Activated CD4-positive, alpha-beta T cell treated with anti-CD3 and anti-CD28 coated beads, Interleukin-2, amount 10 ng/mL, durations not matched to agents 24 days and 14 days (primary cell): ENCODE results near the gene PRSS22. TPM values are rescaled to one million over a fixed set of nuclear protein-coding genes. Genes with fewer than 3 reads are reported as not detected.

Source experiments
- DNase-seq: peaks from one replicate; pipeline ENCODE4 v3.0.0; 2022
- H3K27ac Mint-ChIP-seq: one replicate; pipeline ENCODE4 v1.8.0; 2022; ENCODE audit warnings: mild to moderate bottlenecking, mixed read lengths
- H3K27me3 Mint-ChIP-seq: one replicate; pipeline ENCODE4 v1.8.0; 2022; ENCODE audit warnings: mixed read lengths
- H3K36me3 Mint-ChIP-seq: one replicate; pipeline ENCODE4 v1.8.0; 2022; ENCODE audit warnings: low read depth, mild to moderate bottlenecking, mixed read lengths
- H3K4me1 Mint-ChIP-seq: one replicate; pipeline ENCODE4 v1.8.0; 2021; ENCODE audit warnings: mixed read lengths
- H3K4me3 Mint-ChIP-seq: one replicate; pipeline ENCODE4 v1.8.0; 2022; ENCODE audit warnings: mild to moderate bottlenecking, moderate library complexity, mixed read lengths
- H3K9me3 Mint-ChIP-seq: one replicate; pipeline ENCODE4 v1.8.0; 2021; ENCODE audit warnings: mixed read lengths
- intact Hi-C: fragments of 100-400 bp; cut with micrococcal nuclease; formaldehyde crosslinking; loops from one replicate; pipeline ENCODE4 v1.15.1; 2023
- total RNA-seq: library from RNA; stranded (reverse); gene quantifications from 2 replicates; pipeline ENCODE4 v1.2.3, GENCODE V29; 2022

PRSS22 gene
- total RNA-seq, 1 donor from 2014 or later: not detected

GRCh38 chr16:2836646-2837508, 21.1 kb downstream of the PRSS22 start:
- H3K27ac Mint-ChIP-seq: no peak overlapping the region
- H3K9me3 Mint-ChIP-seq: no peaks in the 10 kb centered on the region
- intact Hi-C loops: no loop called here
- H3K36me3 Mint-ChIP-seq: no peaks in the 10 kb centered on the region
- peaks cover 4% of the 10 kb centered on the region for H3K27me3 Mint-ChIP-seq
- H3K4me1 Mint-ChIP-seq: peaks cover 9% of the 10 kb centered on the region
- H3K4me3 Mint-ChIP-seq: no peak overlapping the region
- no peak for DNase-seq

- intact Hi-C loops: no loop called here
- no peak for DNase-seq
- H3K36me3 Mint-ChIP-seq: no peaks in the 10 kb centered on the region
- no peak overlapping the region for H3K27ac Mint-ChIP-seq
- H3K4me1 Mint-ChIP-seq: peaks cover 6% of the 10 kb centered on the region
- H3K9me3 Mint-ChIP-seq: no peaks in the 10 kb centered on the region
- peaks cover 4% of the 10 kb centered on the region for H3K27me3 Mint-ChIP-seq
- H3K4me3 Mint-ChIP-seq: no peak overlapping the region
Measured at GRCh38 chr16:2835638-2836493, 22.1 kb downstream of the PRSS22 start.

- no peak for DNase-seq
- no peak overlapping the region for H3K4me3 Mint-ChIP-seq
- no peaks in the 10 kb centered on the region for H3K9me3 Mint-ChIP-seq
- H3K4me1 Mint-ChIP-seq: peaks cover 6% of the 10 kb centered on the region
- no peaks in the 10 kb centered on the region for H3K36me3 Mint-ChIP-seq
- H3K27ac Mint-ChIP-seq: no peak overlapping the region
- H3K27me3 Mint-ChIP-seq: peaks cover 4% of the 10 kb centered on the region
- intact Hi-C loops: no loop called here
Measured at GRCh38 chr16:2834968-2835367, 23.0 kb downstream of the PRSS22 start.

GRCh38 chr16:2833776-2834175, 24.2 kb downstream of the PRSS22 start:
- no peaks in the 10 kb centered on the region for H3K36me3 Mint-ChIP-seq
- H3K4me1 Mint-ChIP-seq: peaks cover 5% of the 10 kb centered on the region
- DNase-seq: no peak
- H3K9me3 Mint-ChIP-seq: no peaks in the 10 kb centered on the region
- H3K4me3 Mint-ChIP-seq: no peak overlapping the region
- no peak overlapping the region for H3K27ac Mint-ChIP-seq
- H3K27me3 Mint-ChIP-seq: peaks cover 4% of the 10 kb centered on the region
- intact Hi-C loops: no loop called here

GRCh38 chr16:2831203-2831602, 26.8 kb downstream of the PRSS22 start:
- Mint-ChIP-seq H3K27ac (no peak overlapping the region), H3K4me3 (no peak overlapping the region), H3K9me3 (no peaks in the 10 kb centered on the region), H3K27me3 (peaks cover 2% of the 10 kb centered on the region), H3K4me1 (peaks cover 3% of the 10 kb centered on the region), H3K36me3 (no peaks in the 10 kb centered on the region)
- no peak for DNase-seq
- intact Hi-C loops: no loop called here

GRCh38 chr16:2830355-2830695, 27.6 kb downstream of the PRSS22 start:
- Mint-ChIP-seq H3K27me3 (peaks cover 2% of the 10 kb centered on the region), H3K4me1 (peaks cover 3% of the 10 kb centered on the region), H3K4me3 (peak overlapping the region; percentile 65), H3K27ac (peak overlapping the region; percentile 81), H3K36me3 (no peaks in the 10 kb centered on the region), H3K9me3 (no peaks in the 10 kb centered on the region)
- DNase-seq: no peak
- intact Hi-C loops: no loop called here

- peak within 1 kb of the TSS; percentile 65 for H3K4me3 Mint-ChIP-seq
- H3K27me3 Mint-ChIP-seq: peaks cover 2% of the 10 kb centered on the region
- peak within 1 kb of the TSS; percentile 81 for H3K27ac Mint-ChIP-seq
- H3K9me3 Mint-ChIP-seq: no peaks in the 10 kb centered on the region
- intact Hi-C loops: no loop called here
- H3K4me1 Mint-ChIP-seq: peaks cover 3% of the 10 kb centered on the region
- H3K36me3 Mint-ChIP-seq: no peaks in the 10 kb centered on the region
- DNase-seq: peak; percentile 72
Measured at GRCh38 chr16:2829501-2830354, 28.2 kb downstream of the PRSS22 start, which contains the start of gene ZG16B. TSS of gene ZG16B (plus strand) at chr16:2830303. CDS start at chr16:2830442, 139 bp downstream.

GRCh38 chr16:2828876-2829430, 29.0 kb downstream of the PRSS22 start:
- Mint-ChIP-seq H3K27me3 (peaks cover 2% of the 10 kb centered on the region), H3K27ac (no peak overlapping the region)
- DNase-seq: no peak

GRCh38 chr16:2828521-2828840, 29.5 kb downstream of the PRSS22 start:
- no peak for DNase-seq
- H3K4me1 Mint-ChIP-seq: peaks cover 3% of the 10 kb centered on the region
- no peak overlapping the region for H3K4me3 Mint-ChIP-seq
- no peaks in the 10 kb centered on the region for H3K9me3 Mint-ChIP-seq
- peaks cover 2% of the 10 kb centered on the region for H3K27me3 Mint-ChIP-seq
- no peak overlapping the region for H3K27ac Mint-ChIP-seq
- no peaks in the 10 kb centered on the region for H3K36me3 Mint-ChIP-seq
- intact Hi-C loops: no loop called here

More at GRCh38 chr16:2828876-2829430, 29.0 kb downstream of the PRSS22 start:
- intact Hi-C loops: no loop called here
- Mint-ChIP-seq H3K4me1 (peaks cover 3% of the 10 kb centered on the region), H3K9me3 (no peaks in the 10 kb centered on the region), H3K36me3 (no peaks in the 10 kb centered on the region), H3K4me3 (no peak overlapping the region)

- intact Hi-C loops: no loop called here
- Mint-ChIP-seq H3K4me1 (peaks cover 3% of the 10 kb centered on the region), H3K27ac (no peak overlapping the region), H3K4me3 (no peak overlapping the region), H3K9me3 (no peaks in the 10 kb centered on the region), H3K27me3 (peaks cover 2% of the 10 kb centered on the region), H3K36me3 (no peaks in the 10 kb centered on the region)
- DNase-seq: no peak
Measured at GRCh38 chr16:2827831-2828520, 30.0 kb downstream of the PRSS22 start.

GRCh38 chr16:2827374-2827791, 30.6 kb downstream of the PRSS22 start:
- Mint-ChIP-seq H3K4me3 (no peak overlapping the region), H3K4me1 (peaks cover 3% of the 10 kb centered on the region), H3K36me3 (no peaks in the 10 kb centered on the region), H3K27me3 (no peaks in the 10 kb centered on the region), H3K27ac (no peak overlapping the region), H3K9me3 (no peaks in the 10 kb centered on the region)
- DNase-seq: no peak
- intact Hi-C loops: no loop called here

- peaks cover 3% of the 10 kb centered on the region for H3K4me1 Mint-ChIP-seq
- intact Hi-C loops: no loop called here
- no peak overlapping the region for H3K4me3 Mint-ChIP-seq
- DNase-seq: no peak
- no peaks in the 10 kb centered on the region for H3K9me3 Mint-ChIP-seq
- no peak overlapping the region for H3K27ac Mint-ChIP-seq
- peaks cover 1% of the 10 kb centered on the region for H3K27me3 Mint-ChIP-seq
- H3K36me3 Mint-ChIP-seq: no peaks in the 10 kb centered on the region
Measured at GRCh38 chr16:2826591-2827373, 31.2 kb downstream of the PRSS22 start.
